Ovary (tissue), 9 donors: Measurements from ENCODE around the gene CDIP1. TPM values are rescaled to one million over a fixed set of nuclear protein-coding genes. Genes with fewer than 3 reads are reported as not detected.

Experiments
- DNase-seq, 5 donors: peaks; one replicate each; pipeline ENCODE4 v3.0.0-alpha.2; 2019 to 2020
- H3K27ac ChIP-seq, 2 donors: fragments of 200-600 bp; one replicate each; pipeline versions ENCODE4 v1.5.1 to v1.8.0; 2019 to 2022
- H3K27me3 ChIP-seq: fragments of 200-600 bp; one replicate; pipeline ENCODE4 v1.8.0; 2022
- H3K36me3 ChIP-seq: fragments of 200-600 bp; sonication (generic); one replicate; pipeline ENCODE4 v1.5.1; 2019
- H3K4me1 ChIP-seq: one replicate; pipeline ENCODE4 v1.8.1; 2013; ENCODE audit warnings: mild to moderate bottlenecking, moderate library complexity; ENCODE audit not compliant: insufficient read depth
- H3K4me3 ChIP-seq: fragments of 200-600 bp; sonication (generic); one replicate; pipeline ENCODE4 v1.5.1; 2017
- H3K9me3 ChIP-seq, 2 donors: fragments of 200-600 bp in 1 of 2; sonication (generic) in 1 of 2; one replicate each; pipeline versions ENCODE4 v1.5.1 to v1.8.1; 2013 to 2019; ENCODE audit warnings: mild to moderate bottlenecking in 1 of 2, moderate library complexity in 1 of 2
- CTCF ChIP-seq, 3 donors: fragments of 450-650 bp in 2 of 3; fragments of 200-600 bp in 1 of 3; IDR thresholded peaks; one replicate each; pipeline versions ENCODE4 v1.5.1 to v1.8.0; 2016 to 2022; ENCODE audit warnings: antibody characterized with exemption in 3 of 3, mild to moderate bottlenecking in 1 of 3
- EP300 ChIP-seq: sonication (generic); formaldehyde crosslinking; IDR thresholded peaks from one replicate; pipeline ENCODE4 v1.6.1; 2017; ENCODE audit warnings: antibody characterized with exemption
- POLR2A ChIP-seq: fragments of 450-650 bp; IDR thresholded peaks from one replicate; pipeline ENCODE4 v1.6.1; 2017; ENCODE audit warnings: antibody characterized with exemption, mild to moderate bottlenecking, moderate library complexity
- WGBS, 3 donors: extraction: QIAGEN DNeasy Blood & Tissue Kit in 1 of 3; methylation state at CpG; one replicate each; pipeline versions ENCODE4 v1.1.5 to v1.1.7; 2013 to 2017; 5-methylcytosine and 5-hydroxymethylcytosine counted together
- intact Hi-C, 4 donors: fragments of 100-400 bp; cut with DNase I; formaldehyde crosslinking; loops; one replicate each; pipeline versions ENCODE4 v1.11.0 to v1.15.1; 2022 to 2023
- polyA plus RNA-seq, 2 donors: library from polyadenylated mRNA; stranded (reverse); fragments of 200-250 nt in 1 of 2; fragments of 350-450 nt in 1 of 2; fragmentation: Illumina TruSeq in 1 of 2; extraction: RNeasy Lipid Tissue Mini Kit (QIAGEN cat#74804) in 1 of 2; gene quantifications; one replicate each; pipeline ENCODE4 v1.2.3, GENCODE V29; 2013 to 2014
- total RNA-seq, 7 donors: library from RNA; depleted of rRNA in 2 of 7; stranded (reverse); fragments of >200 nt in 2 of 7; fragmentation: NEBNext Ultra II Directional in 3 of 7; extraction: Animal tissue kit (Norgen Biotek cat#: 25700) in 3 of 7; gene quantifications; one replicate each; pipeline versions ENCODE4 v1.1.0 to v1.2.4, GENCODE V29; 2016 to 2023
- donor health status: DM: no; HTN: no; CAD: no; lungs with moderate emphysema.
- donor health status: DM: no; HTN: no; CAD: no.
- donor health status: Bipolar disorder and iron deficiency.
- donor health status: DM: yes; HTN: yes; CAD: no.
- donor health status: DM: no; HTN: no; CAD: no.
- donor health status: DM: yes; HTN: yes; CAD: no.

Gene CDIP1
- total and polyA plus RNA-seq, 9 donors, result 14.6 to 55.1 (median 32.6) TPM

GRCh38 chr16:4529085-4530060 is 9.2 kb downstream of the CDIP1 start:
- H3K36me3 ChIP-seq, result no peaks in the 10 kb centered on the region
- no peaks in the 10 kb centered on the region for H3K27me3 ChIP-seq
- H3K9me3 ChIP-seq, result no peaks in the 10 kb centered on the region
- no peak for TF ChIP-seq CTCF (IDR thresholded peaks at IDR 0.05)
- no peak for TF ChIP-seq POLR2A
- TF ChIP-seq EP300, result no peak
- no peak overlapping the region for H3K4me3 ChIP-seq
- DNase-seq, result no peak
- intact Hi-C loops, result no loop called here
- WGBS, 3 donors, result 62 to 64% (median 64%) methylated on average over 16 of the region's 16 CpGs
- no peaks in the 10 kb centered on the region for H3K4me1 ChIP-seq
- no peak overlapping the region for H3K27ac ChIP-seq

- no peaks in the 10 kb centered on the region for H3K4me1 ChIP-seq
- H3K27me3 ChIP-seq, result no peaks in the 10 kb centered on the region
- 77 to 80% (median 79%) methylated on average over 13 of the region's 13 CpGs for WGBS, 3 donors
- no peak overlapping the region for H3K4me3 ChIP-seq
- TF ChIP-seq CTCF (IDR thresholded peaks at IDR 0.05) (no peak), POLR2A (no peak), EP300 (no peak)
- no peak for DNase-seq
- intact Hi-C loops, result no loop called here
- H3K27ac ChIP-seq, result no peak overlapping the region
- H3K9me3 ChIP-seq, result no peaks in the 10 kb centered on the region
- H3K36me3 ChIP-seq, result no peaks in the 10 kb centered on the region
These were observed 12.8 kb downstream of the CDIP1 start for GRCh38 chr16:4525634-4526277.

- no peaks in the 10 kb centered on the region for H3K4me1 ChIP-seq
- no peaks in the 10 kb centered on the region for H3K36me3 ChIP-seq
- H3K27ac ChIP-seq, result no peak overlapping the region
- TF ChIP-seq POLR2A (no peak), CTCF (IDR thresholded peaks at IDR 0.05) (no peak), EP300 (no peak)
- no peaks in the 10 kb centered on the region for H3K9me3 ChIP-seq
- no peaks in the 10 kb centered on the region for H3K27me3 ChIP-seq
- intact Hi-C loops, result no loop called here
- DNase-seq, result no peak
- WGBS, 3 donors, result 75 to 81% (median 77%) methylated on average over 7 of the region's 7 CpGs
- H3K4me3 ChIP-seq, result no peak overlapping the region
These were observed 13.5 kb downstream of the CDIP1 start for GRCh38 chr16:4525069-4525468.

- DNase-seq, result no peak
- H3K27me3 ChIP-seq, result no peaks in the 10 kb centered on the region
- H3K4me1 ChIP-seq, result no peaks in the 10 kb centered on the region
- intact Hi-C loops, result no loop called here
- no peaks in the 10 kb centered on the region for H3K9me3 ChIP-seq
- TF ChIP-seq POLR2A, result no peak
- no peak for TF ChIP-seq CTCF (IDR thresholded peaks at IDR 0.05)
- no peaks in the 10 kb centered on the region for H3K36me3 ChIP-seq
- no peak overlapping the region for H3K27ac ChIP-seq
- no peak overlapping the region for H3K4me3 ChIP-seq
These were observed 14.0 kb downstream of the CDIP1 start for GRCh38 chr16:4524571-4524970.
